Heart right ventricle (tissue), 16 donors: Measurements from ENCODE around the gene RRAS. TPM values are rescaled to one million over a fixed set of nuclear protein-coding genes. Genes with fewer than 3 reads are reported as not detected.
A peak's percentile ranks its signal among the peaks of the same experiment; 100 is the strongest.
"Not testable (repeated sequence)": the region's sequence is repeated elsewhere in the genome, so short reads cannot be mapped to it uniquely, and the experiment has no call there.

Source experiments
- ATAC-seq, 8 donors: fragments of 200-7000 bp; cut with Tn5 transposase; one replicate each; pipeline ENCODE4 v1.9.1; 2020; ENCODE audit warnings: mild to moderate bottlenecking in 8 of 8, moderate library complexity in 8 of 8, moderate number of reproducible peaks in 1 of 8
- DNase-seq, 2 donors: peaks; one replicate each; pipeline ENCODE4 v3.0.0-alpha.2; 2020
- H3K27ac ChIP-seq, 10 donors: fragments of 200-600 bp; sonication (generic) in 2 of 10; one replicate each; pipeline versions ENCODE4 v1.5.0 to v1.8.0; 2020 to 2022; ENCODE audit warnings: mild to moderate bottlenecking in 3 of 10
- H3K27me3 ChIP-seq, 7 donors: fragments of 200-600 bp; one replicate each; pipeline ENCODE4 v1.8.0; 2021 to 2022; ENCODE audit warnings: mild to moderate bottlenecking in 2 of 7
- H3K36me3 ChIP-seq, 9 donors: fragments of 200-600 bp; sonication (generic) in 1 of 9; one replicate each; pipeline versions ENCODE4 v1.5.0 to v1.8.0; 2020 to 2022; ENCODE audit warnings: mild to moderate bottlenecking in 2 of 9
- H3K4me1 ChIP-seq, 9 donors: fragments of 200-600 bp; sonication (generic) in 1 of 9; one replicate each; pipeline versions ENCODE4 v1.5.0 to v1.8.0; 2020 to 2022; ENCODE audit warnings: mild to moderate bottlenecking in 4 of 9
- H3K4me3 ChIP-seq, 10 donors: fragments of 200-600 bp; sonication (generic) in 2 of 10; one replicate each; pipeline versions ENCODE4 v1.5.0 to v1.8.0; 2020 to 2022; ENCODE audit warnings: mild to moderate bottlenecking in 7 of 10, moderate library complexity in 2 of 10
- H3K9me3 ChIP-seq, 11 donors: fragments of 200-600 bp in 10 of 11; sonication (generic) in 2 of 11; one replicate each; pipeline versions ENCODE4 v1.5.0 to v1.8.0; 2013 to 2022; ENCODE audit warnings: mild to moderate bottlenecking in 2 of 11, control low read depth in 1 of 11, moderate library complexity in 1 of 11
- WGBS, 2 donors: extraction: QIAGEN DNeasy Blood & Tissue Kit; methylation state at CpG; one replicate each; pipeline ENCODE4 v1.1.7; 2013; ENCODE audit warnings: inconsistent platforms in 1 of 2; 5-methylcytosine and 5-hydroxymethylcytosine counted together
- intact Hi-C, 10 donors: fragments of 100-400 bp; cut with DNase I; formaldehyde crosslinking; loops; one replicate each; pipeline versions ENCODE4 v1.11.1 to v1.14.2; 2022
- polyA plus RNA-seq, 2 donors: library from polyadenylated mRNA; stranded (reverse); fragments of 200-250 nt; gene quantifications; one replicate each; pipeline ENCODE4 v1.2.3, GENCODE V29; 2013
- total RNA-seq, 10 donors: library from RNA; stranded (reverse); fragmentation: NEBNext Ultra II Directional in 3 of 10; extraction: Animal tissue kit (Norgen Biotek cat#: 25700) in 3 of 10; gene quantifications; one replicate each; pipeline versions ENCODE4 v1.2.1 to v1.2.4, GENCODE V29; 2021 to 2023
- TF ChIP-seq, protein P1 (sequence below), 9 donors: fragments of 200-600 bp; sonication (generic) in 2 of 9; IDR thresholded peaks; one replicate each; pipeline versions ENCODE4 v1.5.0 to v1.8.0; 2021 to 2022; ENCODE audit warnings: antibody characterized with exemption in 9 of 9, mild to moderate bottlenecking in 5 of 9, moderate library complexity in 1 of 9
- donor health status: Arrhythmogenic right ventricular cardiomyopathy.
- donor health status: ischemic (EF 13 %, LVEDD 7.1; RV severe dilation, severe dysfunction).
- donor health status: healthy with polysubstance abuse.
- donor health status: DM: no; HTN: yes; CAD: no.
- donor health status: DM: no; HTN: no; CAD: no.
- donor health status: ischemic (EF 25% LVEDD 6.9; RV normal size, moderate dysfunction).
- donor health status: ischemic (EF 25% LVEDD 5.7; RV mildly dilated, moderate dysfunction).
- donor health status: healthy.
- donor health status: DM: yes; HTN: yes; CAD: no.
- donor health status: Ischemic cardiomyopathy.
- donor health status: ischemic (EF 35%, LVEDD 5.7; RV mildly dilated, moderate dysfunction).
- donor health status: nonischemic (EF 11% LVEDD 7.7; RV severe dilation, severe dysfunction).
- donor health status: DM: yes; HTN: yes; CAD: no.
- donor health status: PGD.
- donor health status: ischemic (EF 29% LVEDD 5.4; RV normal size, mild dysfunction).
- donor health status: nonischemic (EF 23%, LVEDD 6.1; RV moderate dilation, normal function).

The RRAS gene
- total and polyA plus RNA-seq, 12 donors: 90.4 to 215 (median 117) TPM

DNA sequence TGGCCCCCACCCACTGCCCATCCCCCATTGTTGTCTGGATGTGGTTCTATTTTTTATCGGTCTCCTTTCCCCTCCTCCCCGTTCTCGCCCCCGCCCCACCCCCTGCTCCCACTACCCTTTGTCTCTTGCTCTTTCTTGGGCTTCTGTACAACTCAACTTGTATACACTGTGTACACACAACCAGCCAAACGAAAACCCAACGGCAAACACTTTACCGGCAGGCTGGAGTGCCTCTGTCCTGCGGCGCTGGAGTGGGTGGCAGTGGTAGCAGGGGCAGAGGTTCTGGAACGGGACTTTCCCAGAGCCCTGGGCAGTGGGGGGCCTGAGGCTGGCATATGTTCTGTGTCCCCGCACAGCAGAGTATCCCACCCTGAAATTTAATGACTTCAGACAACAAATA lies 13.7 kb downstream of the RRAS start:
- Histone ChIP-seq H3K36me3 (peaks cover 0 to 61% (median 10%) of the 10 kb centered on the region in 9 donors), H3K27me3 (no peaks in the 10 kb centered on the region), H3K27ac (no peak overlapping the region), H3K4me1 (peaks cover 0 to 19% (median 6%) of the 10 kb centered on the region in 9 donors), H3K4me3 (no peak overlapping the region), H3K9me3 (no peaks in the 10 kb centered on the region)
- intact Hi-C loops: no loop called here
- TF ChIP-seq, protein P1, sequence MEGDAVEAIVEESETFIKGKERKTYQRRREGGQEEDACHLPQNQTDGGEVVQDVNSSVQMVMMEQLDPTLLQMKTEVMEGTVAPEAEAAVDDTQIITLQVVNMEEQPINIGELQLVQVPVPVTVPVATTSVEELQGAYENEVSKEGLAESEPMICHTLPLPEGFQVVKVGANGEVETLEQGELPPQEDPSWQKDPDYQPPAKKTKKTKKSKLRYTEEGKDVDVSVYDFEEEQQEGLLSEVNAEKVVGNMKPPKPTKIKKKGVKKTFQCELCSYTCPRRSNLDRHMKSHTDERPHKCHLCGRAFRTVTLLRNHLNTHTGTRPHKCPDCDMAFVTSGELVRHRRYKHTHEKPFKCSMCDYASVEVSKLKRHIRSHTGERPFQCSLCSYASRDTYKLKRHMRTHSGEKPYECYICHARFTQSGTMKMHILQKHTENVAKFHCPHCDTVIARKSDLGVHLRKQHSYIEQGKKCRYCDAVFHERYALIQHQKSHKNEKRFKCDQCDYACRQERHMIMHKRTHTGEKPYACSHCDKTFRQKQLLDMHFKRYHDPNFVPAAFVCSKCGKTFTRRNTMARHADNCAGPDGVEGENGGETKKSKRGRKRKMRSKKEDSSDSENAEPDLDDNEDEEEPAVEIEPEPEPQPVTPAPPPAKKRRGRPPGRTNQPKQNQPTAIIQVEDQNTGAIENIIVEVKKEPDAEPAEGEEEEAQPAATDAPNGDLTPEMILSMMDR (IDR thresholded peaks at IDR 0.05): no peak
- ATAC-seq: no peak
- 86 to 91% methylated on average over 11 of the region's 11 CpGs for WGBS, 2 donors
- no peak for DNase-seq

DNA sequence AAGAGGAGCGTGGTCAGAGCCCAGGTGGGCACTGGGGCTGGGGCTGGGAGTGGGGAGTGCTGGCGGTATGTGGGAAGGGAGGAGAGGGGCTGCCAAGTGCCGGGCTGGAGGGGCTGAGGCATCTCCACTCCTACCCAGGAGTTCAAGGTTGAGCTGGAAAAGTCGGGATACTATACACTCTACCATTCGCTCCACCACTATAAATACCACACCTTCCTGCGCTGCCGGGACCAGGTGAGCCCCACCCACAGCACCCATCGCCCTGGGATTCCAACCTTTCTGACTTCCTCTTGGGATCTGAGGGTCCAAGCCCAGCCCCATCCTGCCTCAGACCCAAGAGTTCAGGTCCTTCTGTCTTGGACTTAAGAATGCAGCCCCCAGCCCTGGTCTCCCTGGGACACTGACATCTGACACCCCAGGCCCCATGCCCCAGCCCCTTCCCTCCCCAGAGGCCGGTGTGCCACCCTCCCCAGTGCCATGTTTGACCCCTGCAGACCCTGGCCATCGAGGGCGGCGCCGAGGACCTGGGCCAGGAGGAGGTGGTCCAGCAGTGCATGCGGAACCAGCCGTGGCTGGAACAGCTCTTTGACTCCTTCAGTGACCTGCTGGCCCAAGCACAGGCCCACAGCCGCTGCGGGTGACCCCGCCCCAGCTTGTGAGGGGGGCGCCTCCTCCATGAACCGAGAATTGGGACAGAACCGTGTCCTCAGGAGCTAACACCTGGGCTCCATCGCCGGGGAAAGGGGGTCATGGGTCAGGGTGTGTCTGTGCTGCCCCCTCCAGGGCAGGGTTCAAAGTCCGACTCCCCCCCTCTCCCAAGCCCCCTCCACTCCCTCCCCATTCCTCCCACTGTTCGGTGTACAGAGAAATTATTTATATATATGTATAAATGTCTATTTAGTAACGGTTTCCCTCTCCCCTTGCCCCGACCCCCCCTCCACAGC lies 14.7 kb downstream of the RRAS start:
- Histone ChIP-seq H3K36me3 (peaks cover 0 to 65% (median 13%) of the 10 kb centered on the region in 9 donors), H3K4me1 (peaks cover 0 to 9% (median 0%) of the 10 kb centered on the region in 9 donors), H3K4me3 (no peak overlapping the region), H3K9me3 (no peaks in the 10 kb centered on the region), H3K27me3 (no peaks in the 10 kb centered on the region), H3K27ac (no peak overlapping the region)
- intact Hi-C loops: no loop called here
- peak in 4 of 8 donors; percentile 10 to 40 (median 19) for ATAC-seq
- TF ChIP-seq, protein P1 (IDR thresholded peaks at IDR 0.05): no peak
- DNase-seq: no peak
- 86% methylated on average over 26 to 27 of the region's 27 CpGs for WGBS, 2 donors

- H3K27me3 ChIP-seq, H3K4me3 ChIP-seq, ATAC-seq, DNase-seq, H3K9me3 ChIP-seq, H3K27ac ChIP-seq, intact Hi-C loops: not testable (repeated sequence)
- WGBS, 2 donors: 91 to 95% methylated on average over 13 of the region's 13 CpGs
- H3K4me1 ChIP-seq: peaks cover 0 to 17% (median 4%) of the 10 kb centered on the region in 9 donors
- H3K36me3 ChIP-seq: peaks cover 4 to 86% (median 39%) of the 10 kb centered on the region in 9 donors
These were observed 22.1 kb downstream of the RRAS start for GRCh38 chr19:49617860-49618259.

DNA sequence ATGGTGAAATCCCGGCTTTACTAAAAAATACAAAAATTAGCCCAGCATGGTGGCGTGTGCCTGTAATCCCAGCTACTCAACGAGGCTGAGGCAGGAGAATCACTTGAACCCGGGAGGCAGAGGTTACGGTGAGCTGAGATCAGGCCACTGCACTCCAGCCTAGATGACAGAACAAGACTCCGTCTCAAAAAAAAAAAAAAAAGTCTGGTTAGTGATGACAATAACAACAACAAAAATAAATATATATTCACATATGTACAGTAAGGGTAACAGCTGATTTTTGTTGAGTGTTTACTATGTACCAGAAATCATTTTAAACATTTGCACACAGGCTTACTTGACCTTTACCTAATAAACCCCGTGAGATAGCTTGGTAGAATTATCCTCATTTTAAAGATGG lies 23.0 kb downstream of the RRAS start:
- no peak for ATAC-seq
- peaks cover 0 to 24% (median 5%) of the 10 kb centered on the region in 9 donors for H3K4me1 ChIP-seq
- no peak overlapping the region for H3K27ac ChIP-seq
- TF ChIP-seq, protein P1 (IDR thresholded peaks at IDR 0.05): no peak
- H3K27me3 ChIP-seq: no peaks in the 10 kb centered on the region
- peaks cover 4 to 82% (median 37%) of the 10 kb centered on the region in 9 donors for H3K36me3 ChIP-seq
- WGBS, 2 donors: 94 to 95% methylated on average over 7 of the region's 7 CpGs
- intact Hi-C loops: no loop called here
- no peak for DNase-seq
- H3K9me3 ChIP-seq: peaks cover 0 to 6% (median 0%) of the 10 kb centered on the region in 11 donors
- H3K4me3 ChIP-seq: no peak overlapping the region
